ENCODE measurements around the gene IREB2.
"Not testable (repeated sequence)": the region's sequence is repeated elsewhere in the genome, so short reads cannot be mapped to it uniquely, and the experiment has no call there.

Gene IREB2

DNA sequence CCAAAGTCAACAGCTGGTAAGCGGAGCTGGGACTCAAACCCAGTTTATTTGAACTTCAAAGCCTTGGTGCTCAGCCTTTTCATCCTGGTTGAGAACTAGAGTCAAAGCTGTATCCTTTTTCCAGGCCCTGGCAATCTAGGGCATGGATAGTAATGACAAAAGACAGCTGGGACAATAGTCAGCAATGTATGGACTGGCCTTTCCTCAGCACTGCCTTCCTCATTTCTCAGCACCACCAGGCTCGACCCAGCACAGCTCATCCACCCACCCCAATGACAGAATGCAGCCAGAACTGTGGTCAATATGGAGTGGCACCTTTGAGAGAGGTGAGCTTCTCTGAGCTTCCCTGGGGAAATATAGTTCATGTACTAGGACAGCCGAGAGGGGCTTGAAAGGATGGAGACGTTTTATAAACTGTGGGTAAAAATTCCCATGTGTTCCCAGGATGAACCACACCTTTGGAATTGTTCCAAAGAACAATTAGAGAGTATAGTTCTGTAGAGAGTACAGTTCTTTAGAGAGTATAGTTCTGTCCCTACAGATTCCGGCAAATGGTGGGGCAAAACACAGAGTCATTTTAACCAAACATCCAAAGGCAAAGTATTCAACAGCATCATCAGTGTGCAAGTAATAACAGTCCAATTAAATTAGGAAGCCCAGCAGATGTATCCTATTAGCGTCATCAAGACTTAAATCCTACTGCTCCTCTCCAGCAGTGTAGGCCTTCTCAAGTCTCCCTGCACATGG is 30.2 kb upstream of the IREB2 start:
- no peak for DNase-seq

DNA sequence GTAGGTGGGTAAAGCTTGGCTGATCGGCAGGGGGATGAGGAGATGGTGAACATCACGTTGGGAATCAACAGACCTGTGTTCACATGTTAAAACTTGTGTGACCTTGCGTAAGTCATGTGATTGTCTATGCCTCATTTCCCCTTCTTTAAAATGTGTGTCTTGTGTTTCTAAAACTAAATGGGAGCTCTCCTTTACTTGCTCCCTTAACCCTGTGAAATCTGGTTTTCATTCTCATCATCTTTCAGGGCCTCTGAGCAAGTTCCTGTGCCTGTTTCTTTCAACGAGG is 29.7 kb upstream of the IREB2 start:
- DNase-seq, result no peak

DNA sequence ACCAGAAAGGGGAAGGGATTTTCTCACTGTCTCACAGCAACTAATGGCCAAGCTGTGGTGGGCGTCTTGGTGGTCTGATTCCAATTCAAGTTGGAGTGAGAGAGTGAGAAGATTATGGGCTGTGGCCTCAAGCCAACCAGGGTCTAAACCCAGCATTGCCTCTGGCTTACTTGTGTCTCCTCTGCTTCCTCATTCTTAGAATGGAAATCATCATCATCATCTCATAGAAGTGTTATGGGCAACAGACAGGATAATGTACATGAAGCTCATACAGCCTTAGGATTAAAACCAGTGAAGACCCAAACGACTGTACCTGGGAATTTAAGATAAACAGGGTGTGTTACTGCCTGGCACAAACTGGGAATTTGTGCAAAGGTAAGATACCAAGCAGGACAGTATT is 29.1 kb upstream of the IREB2 start:
- DNase-seq, result no peak

DNA sequence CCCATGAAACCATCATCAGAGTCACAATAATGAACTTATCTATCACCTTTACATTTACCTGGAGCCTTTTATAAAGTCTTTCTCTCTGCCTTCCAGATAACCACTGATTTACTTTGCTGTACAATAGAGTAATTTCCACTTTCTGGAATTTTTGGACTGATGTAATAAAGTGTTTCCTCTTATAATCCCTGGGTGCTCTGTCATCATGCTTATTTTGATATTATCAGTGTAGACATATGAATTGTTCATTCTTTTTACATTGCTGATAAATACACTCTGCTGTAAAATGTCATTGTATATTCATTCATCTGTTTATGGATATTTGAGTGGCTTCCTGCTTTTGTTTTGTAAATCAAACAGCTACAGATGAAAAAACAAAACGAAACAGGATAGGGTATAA is 27.0 kb upstream of the IREB2 start:
- DNase-seq, result no peak

DNA sequence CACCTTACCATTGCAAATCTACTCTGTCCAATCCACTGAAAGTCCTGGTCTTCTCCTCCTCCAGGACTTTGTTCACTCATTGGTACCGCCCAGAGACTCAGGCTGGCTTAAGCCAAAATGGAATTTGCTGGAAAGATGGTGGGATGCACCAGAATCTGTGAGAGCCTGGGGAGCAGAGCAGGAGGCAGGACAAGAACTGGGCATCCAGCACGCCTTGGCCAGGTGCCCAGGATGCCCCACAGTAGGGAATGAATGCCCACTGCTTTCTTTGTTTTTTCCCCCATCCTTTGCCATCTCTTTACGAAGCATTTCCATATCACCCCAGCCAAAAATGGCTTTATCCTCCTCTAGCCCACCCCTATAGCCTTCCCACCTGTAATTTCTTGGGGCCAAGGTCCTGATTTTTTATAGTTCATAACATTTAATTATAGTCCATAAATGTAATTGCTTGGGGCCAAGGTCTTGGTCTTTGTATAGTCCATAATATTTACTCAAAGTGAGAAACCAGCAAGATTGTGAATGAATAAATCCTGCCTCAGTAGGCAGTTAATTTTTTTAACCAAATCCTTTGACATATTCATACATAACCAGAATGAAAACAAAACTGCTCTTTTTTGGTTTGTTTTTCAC is 23.3 kb upstream of the IREB2 start:
- DNase-seq, result no peak

DNA sequence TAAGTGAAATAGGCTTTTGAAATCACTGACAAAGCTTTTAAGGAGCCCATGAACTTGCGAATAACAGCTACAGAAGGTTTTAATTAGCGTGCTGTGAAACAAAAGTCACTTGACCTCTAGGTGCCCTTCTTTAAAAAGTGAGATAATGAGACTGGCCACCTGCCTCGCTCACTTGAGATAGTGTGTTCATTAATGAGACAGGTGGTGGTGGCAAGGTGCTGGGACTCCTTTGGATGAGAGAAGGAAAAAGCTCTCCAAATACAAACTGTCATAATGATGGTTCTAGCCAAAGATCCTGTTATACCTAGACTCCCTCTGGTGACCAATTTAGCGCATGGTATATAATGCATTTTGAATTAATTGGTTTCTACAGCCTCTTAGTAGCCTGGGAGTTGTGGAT is 22.7 kb upstream of the IREB2 start:
- DNase-seq, result peak; percentile 53

DNA sequence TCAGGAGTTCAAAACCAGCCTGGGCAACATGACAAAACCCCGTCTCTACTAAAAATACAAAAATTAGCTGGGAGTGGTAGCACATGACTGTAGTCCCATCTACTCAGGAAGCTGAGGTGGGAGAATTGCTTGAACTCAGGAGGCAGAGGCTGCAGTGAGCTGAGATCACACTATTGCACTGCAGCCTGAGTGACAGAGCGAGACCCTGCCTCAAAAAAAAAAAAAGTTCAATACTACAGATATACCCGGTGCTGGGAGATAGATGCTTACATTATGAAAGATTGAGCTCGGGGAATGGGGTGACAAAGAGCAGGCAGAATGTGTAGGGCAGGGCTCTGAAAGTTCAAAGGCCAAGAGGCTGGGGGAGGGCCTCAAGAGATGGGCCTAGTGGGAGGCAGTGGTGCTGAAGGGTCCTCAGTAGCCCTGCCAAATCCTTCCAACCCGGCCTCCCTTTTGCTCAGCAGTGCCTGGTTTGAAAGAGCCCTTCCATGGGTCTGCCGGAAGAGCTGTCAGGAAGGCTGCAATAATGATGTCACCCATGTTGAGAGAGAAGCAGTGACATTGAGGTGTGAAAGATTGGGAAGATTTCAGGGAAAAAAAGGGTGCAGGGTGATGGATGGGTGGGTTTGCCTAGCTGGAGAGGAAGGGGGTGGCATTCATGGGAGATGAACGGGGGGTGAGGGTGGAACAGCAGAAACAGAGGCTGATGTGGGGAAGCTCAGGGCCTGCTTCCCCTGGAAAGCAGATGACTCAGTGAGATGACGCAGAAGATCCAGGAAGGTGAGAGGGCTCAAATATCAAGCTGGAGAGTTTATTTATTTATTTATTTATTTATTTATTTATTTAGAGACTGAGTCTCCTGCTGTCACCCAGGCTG is 20.0 kb upstream of the IREB2 start:
- no peak for DNase-seq

DNA sequence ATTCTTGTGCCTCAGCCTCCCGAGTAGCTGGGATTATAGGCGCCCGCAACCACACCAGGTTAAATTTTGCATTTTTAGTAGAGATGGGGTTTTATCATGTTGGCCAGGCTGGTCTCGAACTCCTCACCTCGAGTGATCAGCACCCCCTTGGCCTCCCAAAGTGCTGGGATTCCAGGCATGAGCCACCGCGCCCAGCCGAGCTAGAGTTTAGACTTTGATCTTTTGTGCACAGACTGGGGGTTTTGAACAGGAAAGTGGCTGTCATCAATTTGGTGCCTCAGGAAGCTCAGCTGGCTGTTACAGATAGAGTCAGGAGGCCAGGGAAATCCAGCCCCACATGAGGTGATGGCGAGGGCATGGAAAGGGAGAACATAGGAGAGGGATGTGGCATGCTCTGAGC is 19.3 kb upstream of the IREB2 start:
- no peak for DNase-seq

DNA sequence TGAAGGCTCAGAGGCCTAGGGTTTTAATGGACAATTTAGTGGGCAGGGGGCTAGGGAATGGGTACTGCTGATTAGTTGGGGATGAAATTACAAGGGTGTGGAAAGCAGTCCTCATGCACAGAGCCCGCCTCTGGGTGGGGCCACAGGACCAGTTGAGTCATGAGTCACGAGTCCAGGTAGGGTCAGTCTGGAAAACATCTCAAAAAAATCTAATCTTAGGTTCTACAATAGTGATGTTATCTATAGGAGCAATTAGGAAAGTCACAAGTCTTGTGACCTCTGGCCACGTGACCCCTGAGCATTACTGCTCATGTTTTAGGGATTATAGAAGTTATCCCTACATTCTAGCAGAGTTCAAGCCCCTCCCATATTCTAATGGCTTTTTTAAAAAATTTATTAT is 18.6 kb upstream of the IREB2 start:
- DNase-seq, result no peak

DNA sequence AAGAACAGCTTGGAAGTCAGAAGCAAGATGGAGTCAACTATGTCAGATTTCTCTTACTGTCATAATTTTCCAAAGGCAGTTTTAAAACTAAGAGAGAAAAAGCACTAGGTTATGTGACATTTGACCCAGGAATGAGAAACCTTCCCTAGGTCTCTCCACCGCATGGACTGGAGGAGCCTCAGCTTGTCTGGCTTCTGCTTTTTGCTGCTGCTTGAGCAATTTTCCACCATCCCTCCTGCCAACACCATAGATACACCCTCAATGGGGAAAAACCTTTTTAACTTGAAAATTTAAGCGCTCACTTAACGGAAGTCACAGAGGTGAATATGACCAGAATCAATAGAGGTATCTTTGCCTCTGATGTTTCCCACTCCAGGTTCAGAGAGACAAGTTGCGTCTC is 17.8 kb upstream of the IREB2 start:
- no peak for DNase-seq

DNA sequence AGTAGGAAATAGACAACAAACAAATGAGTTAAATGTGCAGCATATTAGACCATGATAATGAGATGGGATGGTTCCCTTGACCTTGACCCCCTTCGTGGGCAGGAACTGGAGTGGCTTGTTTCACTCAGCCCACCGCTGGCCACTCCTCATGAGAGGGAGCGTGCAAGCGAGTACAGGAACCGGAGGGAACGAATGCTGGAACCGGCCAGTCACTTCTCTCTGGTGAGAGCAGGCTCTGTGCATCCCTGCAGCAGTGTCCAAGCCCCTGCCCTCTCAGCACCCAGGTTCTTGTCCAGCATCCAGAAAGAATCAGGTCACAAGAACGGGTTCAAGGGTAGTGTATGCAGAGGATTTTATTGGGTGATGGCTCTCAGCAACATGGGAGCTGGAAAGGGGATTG is 17.2 kb upstream of the IREB2 start:
- DNase-seq, result no peak

DNA sequence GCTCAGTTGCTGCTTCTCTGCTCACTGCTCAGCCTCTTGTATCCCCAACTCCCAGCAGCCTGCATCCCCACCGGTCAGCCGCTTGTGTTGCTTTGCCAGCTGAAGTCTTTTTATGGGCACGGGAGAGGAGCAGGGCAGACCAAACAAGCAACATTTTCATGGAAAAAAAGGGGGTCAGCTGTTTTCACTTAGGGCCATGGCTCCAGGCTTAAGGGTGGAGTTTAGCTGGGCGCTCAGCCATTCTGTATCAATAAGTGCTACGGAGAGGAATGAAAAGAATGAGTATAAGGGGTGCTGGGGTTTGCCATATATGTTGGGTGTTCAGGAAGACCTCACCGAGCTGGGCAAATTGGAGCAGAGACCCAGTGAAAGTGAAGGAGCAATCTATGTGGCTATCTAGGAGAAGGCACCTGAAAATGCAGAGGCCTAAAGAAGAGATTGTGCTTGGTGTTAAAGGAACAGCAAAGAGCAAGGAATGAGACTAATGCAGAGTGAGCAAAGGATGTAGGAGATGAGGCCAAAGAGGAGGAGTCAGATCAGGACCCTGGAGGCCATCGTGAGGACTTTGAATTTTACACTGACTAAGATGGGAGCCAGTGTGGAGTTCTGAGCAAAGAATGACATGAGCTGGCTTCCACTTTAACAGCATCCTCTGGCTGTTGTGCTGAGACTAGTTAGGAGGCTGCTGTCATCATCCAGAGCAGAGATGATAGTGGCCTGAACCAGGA is 16.6 kb upstream of the IREB2 start:
- no peak for DNase-seq

DNA sequence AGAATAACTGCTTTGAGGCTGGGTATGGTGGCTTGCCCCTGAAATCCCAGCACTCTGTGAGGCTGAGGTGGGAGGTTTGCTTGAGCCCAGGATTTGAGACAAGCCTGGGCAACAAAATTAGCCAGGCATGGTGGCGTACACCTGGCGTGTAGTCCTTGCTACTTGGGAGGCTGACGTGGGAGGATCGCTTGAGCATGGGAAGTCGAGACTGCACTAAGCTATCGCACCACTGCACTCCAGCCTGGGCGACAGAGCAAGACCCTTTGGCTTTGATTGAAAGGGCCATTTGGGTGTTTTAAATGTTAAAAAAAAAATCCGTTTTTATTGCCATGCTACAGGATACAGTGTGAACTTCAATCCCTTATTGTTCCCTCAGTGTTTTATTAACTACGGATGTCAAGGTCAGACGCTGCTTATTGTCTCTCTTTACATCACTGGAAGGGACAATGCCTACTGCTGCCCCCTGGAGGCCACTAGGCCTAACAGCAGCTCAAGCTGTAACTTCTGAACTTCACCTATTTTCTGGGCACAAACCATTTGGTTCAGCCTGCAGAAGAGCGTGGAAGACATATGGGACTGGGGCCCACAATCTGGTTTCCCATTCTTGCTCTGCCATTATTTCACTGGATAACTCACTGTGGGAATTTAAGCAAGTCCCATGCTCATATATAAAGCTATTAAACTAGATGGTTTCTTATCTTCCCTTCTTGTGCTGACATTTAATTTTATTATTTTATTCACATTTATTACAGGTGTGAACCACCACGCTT is 15.3 kb upstream of the IREB2 start:
- DNase-seq, result peak; percentile 22

DNA sequence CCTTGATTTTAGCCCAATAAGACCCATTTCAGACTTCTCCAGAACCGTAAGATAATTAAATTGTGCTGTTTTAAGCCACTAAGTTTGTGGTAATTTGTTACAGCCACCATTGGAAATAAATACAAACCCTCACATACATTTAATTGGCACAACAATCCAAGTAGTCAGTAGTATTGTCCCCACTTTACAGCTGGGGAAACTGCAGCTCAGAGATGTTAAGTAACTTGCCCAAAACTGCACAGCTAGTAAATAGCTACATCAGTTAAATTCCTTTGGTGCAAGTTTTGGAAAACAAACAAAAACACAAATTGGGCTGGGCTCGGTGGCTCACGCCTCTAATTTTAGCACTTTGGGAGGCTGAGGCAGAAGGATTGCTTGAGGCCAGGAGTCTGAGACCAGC is 13.3 kb upstream of the IREB2 start:
- no peak for DNase-seq

DNA sequence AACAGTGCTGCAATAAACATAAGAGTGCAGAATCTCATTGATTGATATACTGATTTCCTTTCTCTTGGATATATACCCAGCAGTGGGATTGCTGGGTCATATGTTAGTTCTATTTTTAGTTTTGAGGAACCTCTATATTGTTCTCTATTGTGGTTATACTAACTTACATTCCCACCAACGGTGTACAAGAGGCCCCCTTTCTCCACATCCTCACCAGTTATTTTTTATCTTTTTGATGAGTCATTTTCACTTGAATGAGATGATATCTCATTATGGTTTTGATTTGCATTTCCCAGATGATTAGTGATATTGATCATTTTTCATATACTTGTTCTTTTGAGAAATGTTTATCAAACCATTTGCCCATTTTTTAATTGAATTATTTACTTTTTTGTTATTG is 12.4 kb upstream of the IREB2 start:
- DNase-seq, result no peak

DNA sequence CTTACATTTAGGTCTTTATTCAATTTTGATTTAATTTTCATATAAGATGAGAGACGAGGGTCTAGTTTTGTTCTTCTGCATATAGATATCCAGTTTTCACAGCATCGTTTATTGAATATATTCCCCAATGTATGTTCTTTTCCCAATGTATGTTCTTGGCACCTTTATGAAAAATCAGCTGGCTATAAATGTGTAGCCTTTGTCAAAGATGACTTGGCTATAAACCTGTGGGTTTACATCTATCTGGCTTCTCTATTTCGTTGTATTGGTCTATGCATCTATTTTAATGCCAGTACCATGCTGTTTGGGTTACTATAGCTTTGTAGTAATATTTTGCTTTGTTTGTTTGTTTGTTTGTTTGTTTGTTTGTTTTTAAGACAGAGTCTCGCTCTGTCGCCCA is 11.7 kb upstream of the IREB2 start:
- no peak for DNase-seq

DNA sequence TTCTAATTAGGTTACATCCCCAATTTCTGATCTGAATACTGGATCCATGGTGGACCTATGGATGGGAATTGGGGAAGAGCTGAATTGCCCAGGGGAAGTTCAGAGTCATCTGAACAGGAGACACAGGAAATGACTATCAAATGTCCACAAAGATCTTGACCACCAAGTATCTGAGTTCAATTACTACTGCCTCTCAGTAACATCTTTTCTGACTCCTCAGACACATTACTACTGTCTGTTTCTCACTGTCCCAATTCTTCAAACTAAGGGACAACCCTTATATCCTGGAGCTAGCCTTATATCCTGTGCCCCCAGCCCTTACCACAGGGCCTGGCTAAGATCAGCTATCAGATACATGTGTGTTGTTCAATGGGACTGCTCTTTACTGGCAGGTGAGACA is 10.1 kb upstream of the IREB2 start:
- no peak for DNase-seq

DNA sequence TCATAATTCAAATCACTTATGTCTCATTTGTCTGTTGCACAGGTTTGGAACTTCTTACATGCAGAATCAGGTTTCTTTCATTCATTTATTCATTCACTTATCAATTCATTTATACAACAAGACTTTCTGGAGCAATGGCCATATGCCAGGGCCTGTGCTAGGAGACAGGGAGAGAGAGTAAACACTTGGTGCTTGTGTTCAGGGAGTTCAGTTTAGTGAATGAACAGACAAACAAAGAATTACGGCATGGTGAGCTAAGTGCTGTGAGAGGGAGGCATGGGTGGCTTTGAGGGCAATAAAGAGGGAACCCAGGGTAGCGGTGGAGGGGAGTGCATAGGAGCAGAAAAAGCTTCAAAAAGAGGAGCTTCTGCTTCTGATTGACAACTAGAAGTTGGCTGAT is 8.5 kb upstream of the IREB2 start:
- DNase-seq, result peak; percentile 87

DNA sequence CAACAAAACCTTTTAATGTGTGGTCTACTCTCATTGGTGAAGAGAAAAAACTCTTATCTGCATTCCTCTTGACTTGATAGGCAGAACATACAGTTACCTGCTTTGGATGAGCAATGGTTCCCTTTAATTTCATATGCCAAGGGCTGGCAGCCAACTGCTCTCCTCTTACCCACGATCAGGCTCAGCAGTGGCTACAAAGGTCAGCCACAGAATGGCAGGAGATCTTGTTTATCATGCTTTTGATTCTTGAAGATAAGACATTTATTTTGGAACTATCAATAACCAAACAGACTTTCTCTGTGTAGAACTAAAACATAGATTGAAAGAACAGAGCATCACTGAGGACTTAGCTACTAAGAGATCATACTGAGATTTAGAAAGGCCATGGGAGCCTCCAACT is 6.1 kb upstream of the IREB2 start:
- DNase-seq, result no peak

DNA sequence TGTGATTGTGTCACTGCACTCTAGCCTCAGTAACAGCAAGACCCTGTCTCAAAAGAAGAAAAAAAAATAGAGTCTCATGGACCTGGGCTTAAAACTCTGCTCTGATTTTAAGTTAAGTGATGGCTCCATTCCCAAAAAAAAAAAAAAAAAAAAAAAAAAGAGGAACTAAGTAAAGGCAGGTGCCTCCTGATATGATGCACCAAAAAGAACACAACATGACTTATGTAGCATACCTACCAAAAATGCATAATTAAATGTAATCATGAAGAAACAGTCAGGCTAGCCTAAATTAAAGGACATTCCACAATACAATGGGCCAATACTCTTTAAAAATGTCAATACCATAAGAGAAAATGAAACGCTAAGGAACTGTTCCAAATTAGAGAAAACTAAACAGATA is 5.4 kb upstream of the IREB2 start:
- no peak for DNase-seq

DNA sequence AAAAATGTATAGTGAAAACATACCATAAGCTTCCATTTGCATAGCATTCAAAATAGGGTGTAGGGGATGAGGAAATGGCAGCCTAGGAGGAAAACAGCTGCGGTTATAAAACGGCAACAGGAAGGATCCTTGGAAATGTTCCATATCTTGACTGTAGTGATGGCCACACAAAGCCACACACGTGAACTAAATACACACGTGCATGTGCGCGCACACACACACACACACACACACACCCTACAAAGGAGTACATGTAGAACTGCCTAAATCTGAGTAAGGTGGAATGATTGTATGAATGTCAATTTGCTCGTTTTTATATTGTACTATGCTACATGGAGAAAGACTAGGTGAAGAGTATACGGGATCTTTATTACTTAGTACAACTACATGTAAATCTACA is 3.9 kb upstream of the IREB2 start:
- no peak for DNase-seq

DNA sequence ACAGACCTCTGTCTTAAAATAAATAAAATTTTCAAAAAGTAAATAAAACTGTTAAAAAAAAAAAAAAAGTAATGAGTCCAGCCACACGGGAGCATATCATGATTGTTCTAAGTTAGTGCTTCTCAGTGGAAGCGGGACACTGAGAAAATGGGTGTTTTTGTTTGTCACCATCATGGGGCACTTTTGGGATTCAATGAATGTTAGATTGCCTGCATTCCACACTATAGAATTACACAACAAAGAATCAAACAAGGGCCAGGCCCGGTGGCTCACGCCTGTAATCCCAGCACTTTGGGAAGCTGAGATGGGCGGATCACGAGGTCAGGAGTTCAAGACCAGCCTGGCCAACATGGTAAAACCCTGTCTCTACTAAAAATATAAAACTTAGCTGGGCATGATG is 3.3 kb upstream of the IREB2 start:
- DNase-seq, result not testable (repeated sequence)
